H9 (cell line): ENCODE data around the gene PHLPP2. TPM values are rescaled to one million over a fixed set of nuclear protein-coding genes. Genes with fewer than 3 reads are reported as not detected.
A peak's percentile ranks its signal among the peaks of the same experiment; 100 is the strongest.

Experiments used
- DNase-seq: peaks from one replicate; pipeline ENCODE4 v3.0.0-alpha.2; 2017
- H2AFZ ChIP-seq: one replicate; pipeline ENCODE4 v1.6.1; 2013; ENCODE audit warnings: mild to moderate bottlenecking, low read length, control low read depth, moderate library complexity
- H2AK5ac ChIP-seq: 2 replicates; pipeline ENCODE4 v1.6.1; 2013; ENCODE audit warnings: low read length, control low read depth, mixed read lengths; ENCODE audit not compliant: insufficient read length
- H2BK120ac ChIP-seq: one replicate; pipeline ENCODE4 v1.6.1; 2013; ENCODE audit warnings: low read depth, mild to moderate bottlenecking, low read length, control low read depth, inconsistent platforms; ENCODE audit not compliant: poor library complexity, severe bottlenecking
- H2BK12ac ChIP-seq: 2 replicates; pipeline ENCODE4 v1.6.1; 2013; ENCODE audit warnings: low read length, control low read depth, mixed read lengths, low read depth; ENCODE audit not compliant: insufficient read length
- H2BK15ac ChIP-seq: 2 replicates; pipeline ENCODE4 v1.6.1; 2013; ENCODE audit warnings: low read depth, low read length, control low read depth
- H2BK20ac ChIP-seq: one replicate; pipeline ENCODE4 v1.6.1; 2013; ENCODE audit warnings: low read depth, mild to moderate bottlenecking, low read length, control low read depth, inconsistent platforms; ENCODE audit not compliant: poor library complexity, severe bottlenecking
- H2BK5ac ChIP-seq: 2 replicates; pipeline ENCODE4 v1.6.1; 2013; ENCODE audit warnings: low read length, control low read depth, mixed read lengths; ENCODE audit not compliant: insufficient read length
- H3K14ac ChIP-seq: 2 replicates; pipeline ENCODE4 v1.6.1; 2013; ENCODE audit warnings: low read length, control low read depth; ENCODE audit not compliant: insufficient read depth
- H3K18ac ChIP-seq: 2 replicates; pipeline ENCODE4 v1.6.1; 2013; ENCODE audit warnings: low read depth, mild to moderate bottlenecking, mixed read lengths, low read length, control low read depth; ENCODE audit not compliant: insufficient read length
- H3K23ac ChIP-seq: 2 replicates; pipeline ENCODE4 v1.6.1; 2013; ENCODE audit warnings: low read length, control low read depth, mixed read lengths, low read depth; ENCODE audit not compliant: insufficient read length
- H3K23me2 ChIP-seq: 2 replicates; pipeline ENCODE4 v1.6.1; 2013; ENCODE audit warnings: low read depth, mild to moderate bottlenecking, mixed read lengths, low read length, control low read depth; ENCODE audit not compliant: insufficient read length, poor library complexity, severe bottlenecking
- H3K27ac ChIP-seq: 2 replicates; pipeline ENCODE4 v1.5.1; 2013; ENCODE audit warnings: low read length, control low read depth, mixed read lengths, low read depth; ENCODE audit not compliant: insufficient read length
- H3K27me3 ChIP-seq: 2 replicates; pipeline ENCODE4 v1.6.1; 2013; ENCODE audit warnings: low read length, control low read depth, inconsistent platforms; ENCODE audit not compliant: insufficient read depth
- H3K4ac ChIP-seq: 2 replicates; pipeline ENCODE4 v1.6.1; 2013; ENCODE audit warnings: low read depth, mild to moderate bottlenecking, control low read depth, inconsistent platforms, low read length, moderate library complexity
- H3K4me1 ChIP-seq: 2 replicates; pipeline ENCODE4 v1.6.1; 2013; ENCODE audit warnings: low read length, control low read depth, inconsistent platforms; ENCODE audit not compliant: insufficient read depth
- H3K4me2 ChIP-seq: 2 replicates; pipeline ENCODE4 v1.6.1; 2013; ENCODE audit warnings: low read length, control low read depth, mixed read lengths; ENCODE audit not compliant: insufficient read length, insufficient read depth
- H3K56ac ChIP-seq: 2 replicates; pipeline ENCODE4 v1.6.1; 2013; ENCODE audit warnings: low read depth, mild to moderate bottlenecking, mixed read lengths, low read length, control low read depth; ENCODE audit not compliant: insufficient read length
- H3K79me1 ChIP-seq: 2 replicates; pipeline ENCODE4 v1.6.1; 2013; ENCODE audit warnings: low read depth, mild to moderate bottlenecking, moderate library complexity, low read length, control low read depth, inconsistent platforms; ENCODE audit not compliant: insufficient read depth, poor library complexity, severe bottlenecking
- H3K79me2 ChIP-seq: 2 replicates; pipeline ENCODE4 v1.6.1; 2013; ENCODE audit warnings: low read length, control low read depth, inconsistent platforms; ENCODE audit not compliant: insufficient read depth
- H3K9ac ChIP-seq: 2 replicates; pipeline ENCODE4 v1.6.1; 2013; ENCODE audit warnings: low read length, control low read depth, mixed read lengths; ENCODE audit not compliant: insufficient read length; ENCODE audit errors: extremely low read depth
- H3K9me3 ChIP-seq: one replicate; pipeline ENCODE4 v1.6.1; 2013; ENCODE audit warnings: low read depth, low read length, inconsistent platforms; ENCODE audit not compliant: control insufficient read depth
- H3T11ph ChIP-seq: one replicate; pipeline ENCODE4 v1.6.1; 2013; ENCODE audit warnings: mild to moderate bottlenecking, low read length, control low read depth, inconsistent platforms
- H4K20me1 ChIP-seq: one replicate; pipeline ENCODE4 v1.6.1; 2013; ENCODE audit not compliant: control insufficient read depth, insufficient read length, insufficient read depth
- H4K5ac ChIP-seq: 2 replicates; pipeline ENCODE4 v1.6.1; 2013; ENCODE audit warnings: low read depth, mild to moderate bottlenecking, mixed read lengths, low read length, control low read depth; ENCODE audit not compliant: insufficient read length
- H4K8ac ChIP-seq: replicated peaks from 2 replicates; pipeline ENCODE4 v1.6.1; 2013; ENCODE audit warnings: low read length, control low read depth, mixed read lengths, low read depth; ENCODE audit not compliant: insufficient read length
- H4K91ac ChIP-seq: 2 replicates; pipeline ENCODE4 v1.6.1; 2013; ENCODE audit warnings: low read depth, mild to moderate bottlenecking, moderate library complexity, mixed read lengths, low read length, control low read depth; ENCODE audit not compliant: insufficient read length
- H3K27ac Mint-ChIP-seq, 3 experiments: 2 replicates in 2 of 3; 3 replicates in 1 of 3; pipeline ENCODE4 v1.8.0; 2020 to 2021; ENCODE audit warnings: mixed read lengths in 3 of 3, mild to moderate bottlenecking in 1 of 3, moderate library complexity in 1 of 3
- H3K27me3 Mint-ChIP-seq: 2 replicates; pipeline ENCODE4 v1.8.0; 2021; ENCODE audit warnings: low read depth, mild to moderate bottlenecking, moderate library complexity, mixed read lengths
- H3K36me3 Mint-ChIP-seq, 3 experiments: 2 replicates in 2 of 3; 3 replicates in 1 of 3; pipeline ENCODE4 v1.8.0; 2020 to 2021; ENCODE audit warnings: low read depth in 3 of 3, mixed read lengths in 3 of 3; ENCODE audit not compliant: insufficient read depth in 1 of 3
- H3K4me1 Mint-ChIP-seq, 2 experiments: 2 replicates each; pipeline ENCODE4 v1.8.0; 2020; ENCODE audit warnings: mixed read lengths in 2 of 2
- H3K4me3 Mint-ChIP-seq, 2 experiments: 2 replicates in 1 of 2; 3 replicates in 1 of 2; pipeline ENCODE4 v1.8.0; 2020 to 2021; ENCODE audit warnings: mild to moderate bottlenecking in 2 of 2, mixed read lengths in 2 of 2, moderate library complexity in 1 of 2
- H3K9me3 Mint-ChIP-seq, 2 experiments: 2 replicates in 1 of 2; 3 replicates in 1 of 2; pipeline ENCODE4 v1.8.0; 2020; ENCODE audit warnings: mild to moderate bottlenecking in 2 of 2, mixed read lengths in 2 of 2, moderate library complexity in 1 of 2
- WGBS: extraction: QIAGEN DNeasy Blood & Tissue Kit; methylation state at CpG from one replicate; pipeline ENCODE4 v1.1.7; 2013; ENCODE audit warnings: missing lambda C conversion rate, low lambda C conversion rate, mixed read lengths; ENCODE audit not compliant: insufficient read length; ENCODE audit errors: extremely low coverage; 5-methylcytosine and 5-hydroxymethylcytosine counted together
- total RNA-seq: library from RNA; stranded (reverse); gene quantifications from 2 replicates; pipeline ENCODE4 v1.2.1, GENCODE V29; 2021
- TF ChIP-seq, protein P1 (sequence below): fragments of 200-600 bp; sonication (generic); conservative IDR thresholded peaks from 3 replicates; pipeline ENCODE4 v1.8.0; 2021; ENCODE audit warnings: antibody characterized with exemption, mild to moderate bottlenecking

PHLPP2 gene
- total RNA-seq, 1 experiment from 2014 or later: 23.2 TPM

- Mint-ChIP-seq H3K9me3 (no peaks in the 10 kb centered on the region), H3K4me3 (no peak overlapping the region; a peak in 1 of 5 replicates), H3K36me3 (peaks cover 10 to 47% (median 45%) of the 10 kb centered on the region in 3 experiments; a peak in 6 of 7 replicates), H3K27me3 (no peaks in the 10 kb centered on the region; the same call in 1 of the 2 replicates), H3K27ac (peak overlapping the region; percentile 46 to 89 (median 71); a peak in 6 of 7 replicates), H3K4me1 (peaks cover 16% of the 10 kb centered on the region in 2 experiments)
- TF ChIP-seq, protein P1, sequence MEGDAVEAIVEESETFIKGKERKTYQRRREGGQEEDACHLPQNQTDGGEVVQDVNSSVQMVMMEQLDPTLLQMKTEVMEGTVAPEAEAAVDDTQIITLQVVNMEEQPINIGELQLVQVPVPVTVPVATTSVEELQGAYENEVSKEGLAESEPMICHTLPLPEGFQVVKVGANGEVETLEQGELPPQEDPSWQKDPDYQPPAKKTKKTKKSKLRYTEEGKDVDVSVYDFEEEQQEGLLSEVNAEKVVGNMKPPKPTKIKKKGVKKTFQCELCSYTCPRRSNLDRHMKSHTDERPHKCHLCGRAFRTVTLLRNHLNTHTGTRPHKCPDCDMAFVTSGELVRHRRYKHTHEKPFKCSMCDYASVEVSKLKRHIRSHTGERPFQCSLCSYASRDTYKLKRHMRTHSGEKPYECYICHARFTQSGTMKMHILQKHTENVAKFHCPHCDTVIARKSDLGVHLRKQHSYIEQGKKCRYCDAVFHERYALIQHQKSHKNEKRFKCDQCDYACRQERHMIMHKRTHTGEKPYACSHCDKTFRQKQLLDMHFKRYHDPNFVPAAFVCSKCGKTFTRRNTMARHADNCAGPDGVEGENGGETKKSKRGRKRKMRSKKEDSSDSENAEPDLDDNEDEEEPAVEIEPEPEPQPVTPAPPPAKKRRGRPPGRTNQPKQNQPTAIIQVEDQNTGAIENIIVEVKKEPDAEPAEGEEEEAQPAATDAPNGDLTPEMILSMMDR: no peak
- Histone ChIP-seq H2BK5ac (no peak overlapping the region), H3K27me3 (no peaks in the 10 kb centered on the region), H3K79me1 (no peaks in the 10 kb centered on the region), H3K23ac (no peak overlapping the region), H3T11ph (no peak overlapping the region), H3K79me2 (no peaks in the 10 kb centered on the region), H3K4me1 (peaks cover 3% of the 10 kb centered on the region; the same call in 1 of the 2 replicates), H3K18ac (no peak overlapping the region), H2AFZ (no peak overlapping the region), H2BK15ac (no peak overlapping the region), H2BK120ac (no peak overlapping the region), H3K4me2 (no peak overlapping the region), H4K8ac (no peak overlapping the region), H3K23me2 (no peaks in the 10 kb centered on the region), H4K5ac (no peak overlapping the region), H3K9ac (no peak overlapping the region), H3K56ac (no peak overlapping the region), H2BK20ac (no peak overlapping the region), H2BK12ac (no peak overlapping the region), H4K20me1 (no peaks in the 10 kb centered on the region), H3K27ac (no peak overlapping the region), H4K91ac (no peak overlapping the region), H2AK5ac (no peak overlapping the region), H3K4ac (no peak overlapping the region), H3K14ac (no peak overlapping the region), H3K9me3 (no peaks in the 10 kb centered on the region)
- DNase-seq: no peak
- WGBS: no CpG with 5 or more reads among the region's 11 CpGs
These were observed 95.1 kb downstream of the PHLPP2 start for GRCh38 chr16:71629278-71630016.
